Activated naive CD4-positive, alpha-beta T cell treated with anti-CD3 and anti-CD28 coated beads, Interleukin-2, amount 10 ng/mL, durations not matched to agents 7 days and 5 days (primary cell): Measurements from ENCODE around the gene SMIM22.

ENCODE experiments used
- CTCF ChIA-PET: fragments of 350-600 bp; sonication (Branson Sonifier 250); formaldehyde crosslinking; loops from one replicate; lab custom pipeline; 2021; ENCODE audit warnings: antibody characterized with exemption; lab: Charles Lee
- DNase-seq: peaks from one replicate; pipeline ENCODE4 v3.0.0-alpha.2; 2020
- H3K27ac Mint-ChIP-seq: one replicate; pipeline ENCODE4 v1.8.0; 2021; ENCODE audit warnings: mild to moderate bottlenecking, moderate library complexity, mixed read lengths
- H3K27me3 Mint-ChIP-seq: one replicate; pipeline ENCODE4 v1.8.0; 2021; ENCODE audit warnings: mild to moderate bottlenecking, mixed read lengths
- H3K36me3 Mint-ChIP-seq: one replicate; pipeline ENCODE4 v1.8.0; 2021; ENCODE audit warnings: mixed read lengths
- H3K4me1 Mint-ChIP-seq: one replicate; pipeline ENCODE4 v1.8.0; 2021; ENCODE audit warnings: mixed read lengths
- H3K4me3 Mint-ChIP-seq: one replicate; pipeline ENCODE4 v1.8.0; 2021; ENCODE audit warnings: mild to moderate bottlenecking, moderate library complexity, mixed read lengths
- H3K9me3 Mint-ChIP-seq: one replicate; pipeline ENCODE4 v1.8.0; 2021; ENCODE audit warnings: mixed read lengths

SMIM22 gene

GRCh38 chr16:4795181-4795827 lies at the start of gene SMIM22:
Gene SMIM22 (plus strand): TSS chr16:4795369. CDS start chr16:4795735, 366 bp downstream.
- no peak for DNase-seq
- Mint-ChIP-seq H3K4me3 (no peak within 1 kb of the TSS), H3K27me3 (peaks cover 3% of the 10 kb centered on the region), H3K27ac (no peak within 1 kb of the TSS), H3K4me1 (peaks cover 8% of the 10 kb centered on the region), H3K36me3 (no peaks in the 10 kb centered on the region), H3K9me3 (no peaks in the 10 kb centered on the region)
- CTCF ChIA-PET, result no interaction called here

GRCh38 chr16:4746215-4746614 lies 49.0 kb upstream of the SMIM22 start:
- H3K4me3 Mint-ChIP-seq, result no peak overlapping the region
- H3K4me1 Mint-ChIP-seq, result peaks cover 27% of the 10 kb centered on the region
- H3K27ac Mint-ChIP-seq, result no peak overlapping the region
- H3K9me3 Mint-ChIP-seq, result no peaks in the 10 kb centered on the region
- no peaks in the 10 kb centered on the region for H3K36me3 Mint-ChIP-seq
- H3K27me3 Mint-ChIP-seq, result peaks cover 19% of the 10 kb centered on the region
- CTCF ChIA-PET, result no interaction called here
- no peak for DNase-seq

- H3K36me3 Mint-ChIP-seq, result peaks cover 3% of the 10 kb centered on the region
- no peak for DNase-seq
- peaks cover 27% of the 10 kb centered on the region for H3K4me1 Mint-ChIP-seq
- H3K9me3 Mint-ChIP-seq, result no peaks in the 10 kb centered on the region
- CTCF ChIA-PET, result no interaction called here
- no peak overlapping the region for H3K4me3 Mint-ChIP-seq
- peaks cover 15% of the 10 kb centered on the region for H3K27me3 Mint-ChIP-seq
- peak overlapping the region; percentile 79 for H3K27ac Mint-ChIP-seq
These were observed 48.1 kb upstream of the SMIM22 start for GRCh38 chr16:4746991-4747574.

GRCh38 chr16:4747906-4748681 lies 47.1 kb upstream of the SMIM22 start:
- peak overlapping the region; percentile 79 for H3K27ac Mint-ChIP-seq
- CTCF ChIA-PET, result no interaction called here
- H3K4me1 Mint-ChIP-seq, result peaks cover 20% of the 10 kb centered on the region
- no peak for DNase-seq
- H3K27me3 Mint-ChIP-seq, result peaks cover 5% of the 10 kb centered on the region
- peaks cover 4% of the 10 kb centered on the region for H3K36me3 Mint-ChIP-seq
- no peaks in the 10 kb centered on the region for H3K9me3 Mint-ChIP-seq
- no peak overlapping the region for H3K4me3 Mint-ChIP-seq

GRCh38 chr16:4748682-4749411 lies 46.3 kb upstream of the SMIM22 start:
- Mint-ChIP-seq H3K4me1 (peaks cover 14% of the 10 kb centered on the region), H3K36me3 (peaks cover 6% of the 10 kb centered on the region), H3K9me3 (no peaks in the 10 kb centered on the region), H3K4me3 (no peak overlapping the region), H3K27me3 (no peaks in the 10 kb centered on the region), H3K27ac (peak overlapping the region; percentile 79)
- DNase-seq, result no peak
- CTCF ChIA-PET, result no interaction called here

GRCh38 chr16:4749700-4750257 lies 45.4 kb upstream of the SMIM22 start:
- Mint-ChIP-seq H3K27me3 (no peaks in the 10 kb centered on the region), H3K27ac (no peak overlapping the region), H3K4me3 (no peak overlapping the region), H3K36me3 (peaks cover 8% of the 10 kb centered on the region), H3K4me1 (peaks cover 14% of the 10 kb centered on the region), H3K9me3 (no peaks in the 10 kb centered on the region)
- no peak for DNase-seq
- CTCF ChIA-PET, result interaction anchor here (0.8 kb wide), 1 partner anchor 14 kb away, joined by 3 read pairs; no protein-coding TSS in a partner anchor

- Mint-ChIP-seq H3K27me3 (no peaks in the 10 kb centered on the region), H3K36me3 (peaks cover 18% of the 10 kb centered on the region), H3K27ac (no peak overlapping the region), H3K9me3 (peaks cover 4% of the 10 kb centered on the region), H3K4me1 (peaks cover 14% of the 10 kb centered on the region), H3K4me3 (no peak overlapping the region)
- DNase-seq, result no peak
- CTCF ChIA-PET, result no interaction called here
These were observed 44.3 kb upstream of the SMIM22 start for GRCh38 chr16:4750896-4751295.

GRCh38 chr16:4752351-4753100 lies 42.6 kb upstream of the SMIM22 start:
- Mint-ChIP-seq H3K4me1 (peaks cover 12% of the 10 kb centered on the region), H3K27ac (no peak overlapping the region), H3K4me3 (no peak overlapping the region), H3K36me3 (peaks cover 23% of the 10 kb centered on the region), H3K27me3 (no peaks in the 10 kb centered on the region), H3K9me3 (peaks cover 4% of the 10 kb centered on the region)
- DNase-seq, result no peak
- CTCF ChIA-PET, result no interaction called here

GRCh38 chr16:4753227-4753626 lies 41.9 kb upstream of the SMIM22 start:
- Mint-ChIP-seq H3K4me1 (peaks cover 5% of the 10 kb centered on the region), H3K9me3 (peaks cover 4% of the 10 kb centered on the region), H3K27ac (no peak overlapping the region), H3K4me3 (no peak overlapping the region), H3K36me3 (peaks cover 27% of the 10 kb centered on the region), H3K27me3 (no peaks in the 10 kb centered on the region)
- CTCF ChIA-PET, result no interaction called here
- DNase-seq, result no peak

- H3K4me1 Mint-ChIP-seq, result no peaks in the 10 kb centered on the region
- CTCF ChIA-PET, result no interaction called here
- DNase-seq, result no peak
- H3K36me3 Mint-ChIP-seq, result peaks cover 38% of the 10 kb centered on the region
- no peak overlapping the region for H3K27ac Mint-ChIP-seq
- no peak overlapping the region for H3K4me3 Mint-ChIP-seq
- H3K27me3 Mint-ChIP-seq, result no peaks in the 10 kb centered on the region
- peaks cover 4% of the 10 kb centered on the region for H3K9me3 Mint-ChIP-seq
These were observed 40.3 kb upstream of the SMIM22 start for GRCh38 chr16:4754865-4755264.

GRCh38 chr16:4755687-4756086 lies 39.5 kb upstream of the SMIM22 start:
- CTCF ChIA-PET, result no interaction called here
- no peaks in the 10 kb centered on the region for H3K4me1 Mint-ChIP-seq
- no peaks in the 10 kb centered on the region for H3K27me3 Mint-ChIP-seq
- DNase-seq, result no peak
- no peak overlapping the region for H3K27ac Mint-ChIP-seq
- peaks cover 45% of the 10 kb centered on the region for H3K36me3 Mint-ChIP-seq
- H3K9me3 Mint-ChIP-seq, result peaks cover 4% of the 10 kb centered on the region
- H3K4me3 Mint-ChIP-seq, result no peak overlapping the region

GRCh38 chr16:4760221-4760910 lies 34.8 kb upstream of the SMIM22 start:
- CTCF ChIA-PET, result no interaction called here
- Mint-ChIP-seq H3K27me3 (no peaks in the 10 kb centered on the region), H3K4me1 (peaks cover 6% of the 10 kb centered on the region), H3K9me3 (peaks cover 4% of the 10 kb centered on the region), H3K36me3 (peaks cover 52% of the 10 kb centered on the region), H3K4me3 (no peak overlapping the region), H3K27ac (no peak overlapping the region)
- no peak for DNase-seq

- Mint-ChIP-seq H3K36me3 (peaks cover 46% of the 10 kb centered on the region), H3K27ac (no peak overlapping the region), H3K4me3 (no peak overlapping the region), H3K9me3 (no peaks in the 10 kb centered on the region), H3K27me3 (no peaks in the 10 kb centered on the region), H3K4me1 (peaks cover 16% of the 10 kb centered on the region)
- DNase-seq, result no peak
- CTCF ChIA-PET, result interaction anchor here (0.8 kb wide), 1 partner anchor 28 kb away, joined by 3 read pairs; the partner anchor contains the start of genes ANKS3 and DNAAF8
These were observed 33.0 kb upstream of the SMIM22 start for GRCh38 chr16:4762205-4762604.
